Ovary (tissue), 3 donors: ENCODE measurements around the gene OR8G5.

Experiments
- CTCF ChIP-seq, 3 donors: fragments of 450-650 bp in 2 of 3; fragments of 200-600 bp in 1 of 3; IDR thresholded peaks; one replicate each; pipeline versions ENCODE4 v1.5.1 to v1.8.0; 2016 to 2022; ENCODE audit warnings: antibody characterized with exemption in 3 of 3, mild to moderate bottlenecking in 1 of 3
- EP300 ChIP-seq: sonication (generic); formaldehyde crosslinking; IDR thresholded peaks from one replicate; pipeline ENCODE4 v1.6.1; 2017; ENCODE audit warnings: antibody characterized with exemption
- donor health status: DM: no; HTN: no; CAD: no.

- TF ChIP-seq CTCF (IDR thresholded peaks at IDR 0.05) (no peak), EP300 (no peak)
Measured at GRCh38 chr11:124233376-124233775, 22.8 kb upstream of the OR8G5 start.
